ENCODE results near the gene PIK3R4.

PIK3R4 gene

GRCh38 chr3:130658678-130659077, 88.0 kb downstream of the PIK3R4 start:
- DNase-seq (ENCODE audit: insufficient read length) (no peak), FAIRE-seq (no peak)
- TF ChIP-seq POLR2A (IDR thresholded peaks at IDR 0.05; ENCODE audit: low read depth, low read length) = no peak
- no peak for TF ChIP-seq TAF1 (IDR thresholded peaks at IDR 0.05; ENCODE audit: borderline replicate concordance, low read depth, low read length)
- no peak for TF ChIP-seq POLR2AphosphoS5 (IDR thresholded peaks at IDR 0.05; ENCODE audit: low read depth, low read length)

DNA sequence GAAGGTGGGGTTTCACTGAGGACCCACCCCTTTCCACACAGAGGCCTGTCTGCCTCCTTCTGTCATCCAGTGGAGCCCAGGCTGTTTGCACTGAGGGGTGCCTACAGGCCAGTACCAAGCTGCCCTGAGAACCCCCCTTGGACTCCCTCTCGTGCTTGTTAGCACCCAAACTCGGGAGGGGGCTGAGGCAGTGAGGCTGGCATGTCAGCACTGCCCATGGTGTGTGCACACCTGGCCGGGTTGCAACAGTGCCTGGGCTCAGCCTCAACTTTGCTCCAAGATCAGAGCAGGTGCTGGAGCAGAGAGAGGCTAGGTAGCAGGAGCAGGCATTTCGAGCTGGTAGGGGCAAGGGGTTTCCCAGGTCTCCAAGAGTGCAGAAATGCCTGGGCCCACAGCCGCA, 90.0 kb downstream of the PIK3R4 start:
- no peak for FAIRE-seq
- TF ChIP-seq TAF1 (IDR thresholded peaks at IDR 0.05; ENCODE audit: borderline replicate concordance, low read depth, low read length) = no peak
- TF ChIP-seq POLR2AphosphoS5 (IDR thresholded peaks at IDR 0.05; ENCODE audit: low read depth, low read length) = no peak
- TF ChIP-seq POLR2A (IDR thresholded peaks at IDR 0.05; ENCODE audit: low read depth, low read length) = no peak

GRCh38 chr3:130654921-130655320, 91.7 kb downstream of the PIK3R4 start:
- DNase-seq (ENCODE audit: insufficient read length) (no peak), FAIRE-seq (no peak)

More for the DNA sequence above, 90.0 kb downstream of the PIK3R4 start:
- DNase-seq (ENCODE audit: insufficient read length) = no peak

GRCh38 chr3:130654091-130654490, 92.5 kb downstream of the PIK3R4 start:
- TF ChIP-seq POLR2AphosphoS5 (IDR thresholded peaks at IDR 0.05; ENCODE audit: low read depth, low read length) = no peak
- TF ChIP-seq TAF1 (IDR thresholded peaks at IDR 0.05; ENCODE audit: borderline replicate concordance, low read depth, low read length) = no peak
- no peak for TF ChIP-seq POLR2A (IDR thresholded peaks at IDR 0.05; ENCODE audit: low read depth, low read length)
- DNase-seq (ENCODE audit: insufficient read length) = no peak
- FAIRE-seq = no peak

More at GRCh38 chr3:130654921-130655320, 91.7 kb downstream of the PIK3R4 start:
- TF ChIP-seq POLR2AphosphoS5 (IDR thresholded peaks at IDR 0.05; ENCODE audit: low read depth, low read length) = no peak
- no peak for TF ChIP-seq POLR2A (IDR thresholded peaks at IDR 0.05; ENCODE audit: low read depth, low read length)
- no peak for TF ChIP-seq TAF1 (IDR thresholded peaks at IDR 0.05; ENCODE audit: borderline replicate concordance, low read depth, low read length)

DNA sequence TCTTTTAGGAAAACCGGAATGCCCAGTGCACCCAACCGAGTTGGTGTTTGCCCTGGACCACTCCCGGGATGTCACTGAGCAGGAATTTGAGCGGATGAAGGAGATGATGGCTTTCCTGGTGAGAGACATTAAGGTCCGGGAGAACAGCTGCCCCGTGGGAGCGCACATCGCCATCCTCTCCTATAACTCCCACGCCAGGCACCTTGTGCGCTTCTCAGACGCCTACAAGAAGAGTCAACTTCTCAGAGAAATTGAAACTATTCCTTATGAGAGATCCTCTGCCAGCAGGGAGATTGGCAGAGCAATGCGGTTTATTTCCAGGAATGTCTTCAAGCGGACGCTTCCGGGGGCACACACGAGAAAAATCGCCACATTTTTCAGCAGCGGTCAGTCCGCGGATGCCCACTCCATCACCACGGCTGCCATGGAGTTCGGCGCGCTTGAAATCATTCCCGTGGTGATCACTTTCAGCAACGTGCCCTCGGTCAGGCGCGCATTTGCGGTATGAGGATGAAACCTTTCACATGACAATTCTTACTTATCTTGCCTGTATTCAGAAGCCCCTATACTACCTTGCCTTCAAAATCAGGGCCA, 97.5 kb downstream of the PIK3R4 start:
- FAIRE-seq = no peak
- no peak for DNase-seq (ENCODE audit: insufficient read length)
- TF ChIP-seq POLR2AphosphoS5 (IDR thresholded peaks at IDR 0.05; ENCODE audit: low read depth, low read length) = no peak
- no peak for TF ChIP-seq TAF1 (IDR thresholded peaks at IDR 0.05; ENCODE audit: borderline replicate concordance, low read depth, low read length)
- no peak for TF ChIP-seq POLR2A (IDR thresholded peaks at IDR 0.05; ENCODE audit: low read depth, low read length)

- TF ChIP-seq POLR2AphosphoS5 (IDR thresholded peaks at IDR 0.05; ENCODE audit: low read depth, low read length) (no peak), TAF1 (IDR thresholded peaks at IDR 0.05; ENCODE audit: borderline replicate concordance, low read depth, low read length) (no peak), POLR2A (IDR thresholded peaks at IDR 0.05; ENCODE audit: low read depth, low read length) (no peak)
- FAIRE-seq = no peak
- DNase-seq (ENCODE audit: insufficient read length) = no peak
These were observed 98.3 kb downstream of the PIK3R4 start for GRCh38 chr3:130648293-130648692.

DNA sequence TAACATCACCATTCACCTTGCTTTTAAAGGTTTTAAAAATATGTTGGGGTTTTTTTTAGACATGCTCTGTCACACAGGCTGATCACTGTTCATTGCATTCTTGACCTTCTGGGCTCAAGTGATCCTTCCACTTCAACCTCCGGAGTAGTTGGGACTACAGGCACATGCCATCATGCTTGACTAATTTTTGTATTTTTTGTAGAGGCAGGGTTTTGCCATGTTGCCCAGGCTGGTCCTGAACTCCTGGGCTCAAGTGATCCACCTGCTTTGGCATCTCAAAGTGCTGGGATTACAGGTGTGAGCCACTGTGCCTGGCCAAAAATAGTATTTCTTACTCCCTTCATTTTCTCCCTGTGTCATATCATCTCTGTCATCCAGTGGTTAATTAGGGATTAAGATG, 101.4 kb downstream of the PIK3R4 start:
- no peak for DNase-seq (ENCODE audit: insufficient read length)
- no peak for TF ChIP-seq POLR2AphosphoS5 (IDR thresholded peaks at IDR 0.05; ENCODE audit: low read depth, low read length)
- no peak for TF ChIP-seq TAF1 (IDR thresholded peaks at IDR 0.05; ENCODE audit: borderline replicate concordance, low read depth, low read length)
- no peak for TF ChIP-seq POLR2A (IDR thresholded peaks at IDR 0.05; ENCODE audit: low read depth, low read length)
- FAIRE-seq = no peak

DNA sequence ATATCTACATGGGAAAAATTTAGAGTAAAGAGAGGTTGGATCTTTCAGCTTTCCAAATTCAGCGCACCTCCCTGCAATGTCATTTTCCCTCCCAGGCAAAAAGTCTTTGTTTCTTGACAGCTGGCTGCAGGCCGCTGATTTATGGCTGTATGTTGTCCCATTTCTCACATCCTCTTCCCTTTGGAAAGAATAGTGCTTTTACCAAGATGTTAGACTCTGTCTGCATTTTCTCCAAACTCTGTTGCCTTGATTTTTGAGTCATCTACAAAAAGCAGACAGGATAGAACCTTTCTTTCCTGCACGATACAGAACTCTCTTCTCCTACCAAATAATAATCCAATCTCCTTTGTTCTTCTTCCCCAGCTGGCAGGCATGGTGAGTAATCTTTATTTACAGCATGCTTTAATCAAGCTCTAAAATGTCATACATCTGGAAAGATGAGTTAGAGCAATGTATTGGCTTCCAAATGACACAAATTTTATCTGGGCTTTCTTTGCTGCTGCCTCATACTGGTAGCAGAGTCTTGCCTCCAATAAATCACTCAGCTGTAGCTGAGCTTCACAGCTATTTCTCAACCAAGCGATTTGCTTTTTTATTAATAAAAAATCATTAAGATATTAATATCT, 101.9 kb downstream of the PIK3R4 start:
- DNase-seq (ENCODE audit: insufficient read length) = no peak
- FAIRE-seq = no peak

GRCh38 chr3:130640027-130640426, 106.6 kb downstream of the PIK3R4 start:
- DNase-seq (ENCODE audit: insufficient read length) (no peak), FAIRE-seq (no peak)
- no peak for TF ChIP-seq TAF1 (IDR thresholded peaks at IDR 0.05; ENCODE audit: borderline replicate concordance, low read depth, low read length)
- TF ChIP-seq POLR2AphosphoS5 (IDR thresholded peaks at IDR 0.05; ENCODE audit: low read depth, low read length) = no peak
- TF ChIP-seq POLR2A (IDR thresholded peaks at IDR 0.05; ENCODE audit: low read depth, low read length) = no peak

More for the DNA sequence above, 101.9 kb downstream of the PIK3R4 start:
- TF ChIP-seq TAF1 (IDR thresholded peaks at IDR 0.05; ENCODE audit: borderline replicate concordance, low read depth, low read length) = no peak
- TF ChIP-seq POLR2AphosphoS5 (IDR thresholded peaks at IDR 0.05; ENCODE audit: low read depth, low read length) = no peak
- TF ChIP-seq POLR2A (IDR thresholded peaks at IDR 0.05; ENCODE audit: low read depth, low read length) = no peak

DNA sequence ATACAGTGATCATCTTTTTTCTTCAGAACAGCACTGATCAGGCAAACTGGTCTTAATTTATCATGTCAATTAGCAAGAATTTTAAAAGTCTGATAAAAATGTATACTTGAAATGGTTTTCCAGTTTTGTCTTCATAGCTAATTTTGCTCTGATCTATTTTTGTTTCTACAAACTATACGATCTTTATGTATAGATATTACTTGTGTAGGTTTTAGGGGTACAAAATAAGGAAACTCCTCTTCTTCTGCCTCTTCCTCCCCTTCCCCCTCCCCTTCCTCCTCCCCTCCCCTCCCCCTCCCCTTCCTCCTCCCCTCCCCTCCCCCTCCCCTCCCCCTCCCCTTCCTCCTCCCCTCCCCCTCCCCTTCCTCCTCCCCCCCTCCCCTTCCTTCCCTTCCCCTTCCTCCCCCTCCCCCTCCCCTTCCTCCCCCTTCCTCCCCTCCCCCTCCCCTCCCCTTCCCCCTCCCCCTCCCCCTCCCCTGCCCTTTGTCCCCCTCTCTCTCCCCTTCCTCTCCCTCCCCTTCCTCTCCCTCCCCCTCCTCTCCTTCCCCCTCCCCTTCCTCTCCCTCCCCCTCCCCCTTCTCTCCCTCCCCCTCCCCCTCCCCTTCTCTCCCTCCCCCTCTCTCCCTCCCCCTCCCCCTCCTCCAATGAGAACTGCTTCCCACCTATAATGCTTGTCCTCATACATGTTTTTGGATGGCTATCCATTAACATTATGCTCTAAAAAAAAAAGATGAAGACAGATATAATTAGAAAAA, 110.0 kb downstream of the PIK3R4 start:
- DNase-seq (ENCODE audit: insufficient read length) = no peak
- FAIRE-seq = no peak
- TF ChIP-seq POLR2A (IDR thresholded peaks at IDR 0.05; ENCODE audit: low read depth, low read length) (no peak), TAF1 (IDR thresholded peaks at IDR 0.05; ENCODE audit: borderline replicate concordance, low read depth, low read length) (no peak), POLR2AphosphoS5 (IDR thresholded peaks at IDR 0.05; ENCODE audit: low read depth, low read length) (no peak)

GRCh38 chr3:130635978-130636377, 110.7 kb downstream of the PIK3R4 start:
- DNase-seq (ENCODE audit: insufficient read length) = no peak
- TF ChIP-seq POLR2AphosphoS5 (IDR thresholded peaks at IDR 0.05; ENCODE audit: low read depth, low read length) = no peak
- TF ChIP-seq TAF1 (IDR thresholded peaks at IDR 0.05; ENCODE audit: borderline replicate concordance, low read depth, low read length) = no peak
- TF ChIP-seq POLR2A (IDR thresholded peaks at IDR 0.05; ENCODE audit: low read depth, low read length) = no peak
- FAIRE-seq = no peak

All from GM12892 (cell line).